H7 (cell line): ENCODE results near the gene SUSD4. TPM values are rescaled to one million over a fixed set of nuclear protein-coding genes. Genes with fewer than 3 reads are reported as not detected.

Experiments
- DNase-seq: peaks from one replicate; pipeline ENCODE4 v3.0.0; 2012
- H3K27me3 ChIP-seq: 2 replicates; pipeline ENCODE4 v1.6.0; 2011; ENCODE audit warnings: mild to moderate bottlenecking, low read length; ENCODE audit not compliant: control insufficient read depth, insufficient read depth
- H3K36me3 ChIP-seq: replicated peaks from 2 replicates; pipeline ENCODE4 v1.5.1; 2011; ENCODE audit warnings: low read length; ENCODE audit not compliant: control insufficient read depth, insufficient read depth
- H3K4me3 ChIP-seq: 2 replicates; pipeline ENCODE4 v1.5.1; 2011; ENCODE audit warnings: low read depth, mild to moderate bottlenecking, control low read depth, low read length, moderate library complexity; ENCODE audit not compliant: insufficient read depth
- total RNA-seq: library from RNA; depleted of rRNA; stranded (reverse); fragments of >200 nt; shearing (Covaris generic); gene quantifications from 2 replicates; pipeline ENCODE4 v1.2.3, GENCODE V29; 2014

Gene SUSD4
- total RNA-seq, 1 experiment from 2014 or later: 4.1 TPM

GRCh38 chr1:223329252-223329651 is 34.7 kb downstream of the SUSD4 start:
- H3K27me3 ChIP-seq: no peaks in the 10 kb centered on the region; the same call in 1 of the 2 replicates
- no peak overlapping the region for H3K4me3 ChIP-seq
- H3K36me3 ChIP-seq: no peaks in the 10 kb centered on the region
- DNase-seq: no peak

GRCh38 chr1:223328566-223328965 is 35.4 kb downstream of the SUSD4 start:
- no peaks in the 10 kb centered on the region; the same call in 1 of the 2 replicates for H3K27me3 ChIP-seq
- no peaks in the 10 kb centered on the region for H3K36me3 ChIP-seq
- H3K4me3 ChIP-seq: no peak overlapping the region
- no peak for DNase-seq

DNA sequence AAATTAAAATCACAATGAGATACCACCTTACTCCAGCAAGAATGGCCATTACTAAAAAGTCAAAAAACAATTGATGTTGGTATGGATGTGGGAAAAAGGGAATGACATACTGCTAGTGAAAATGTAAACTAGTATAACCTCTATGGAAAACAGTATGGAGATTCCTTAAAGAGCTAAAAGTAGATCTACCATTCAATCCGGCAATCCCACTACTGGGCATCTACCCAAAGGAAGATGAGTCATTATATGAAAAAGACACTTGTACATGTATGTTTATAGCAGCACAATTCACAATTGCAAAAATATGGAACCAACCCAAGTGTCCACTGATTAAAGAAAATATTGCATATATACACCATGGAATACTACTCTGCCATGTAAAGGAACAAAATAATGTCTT is 37.2 kb downstream of the SUSD4 start:
- no peak for DNase-seq
- Histone ChIP-seq H3K36me3 (no peaks in the 10 kb centered on the region), H3K27me3 (peaks cover 2% of the 10 kb centered on the region; the same call in 1 of the 2 replicates), H3K4me3 (no peak overlapping the region)

DNA sequence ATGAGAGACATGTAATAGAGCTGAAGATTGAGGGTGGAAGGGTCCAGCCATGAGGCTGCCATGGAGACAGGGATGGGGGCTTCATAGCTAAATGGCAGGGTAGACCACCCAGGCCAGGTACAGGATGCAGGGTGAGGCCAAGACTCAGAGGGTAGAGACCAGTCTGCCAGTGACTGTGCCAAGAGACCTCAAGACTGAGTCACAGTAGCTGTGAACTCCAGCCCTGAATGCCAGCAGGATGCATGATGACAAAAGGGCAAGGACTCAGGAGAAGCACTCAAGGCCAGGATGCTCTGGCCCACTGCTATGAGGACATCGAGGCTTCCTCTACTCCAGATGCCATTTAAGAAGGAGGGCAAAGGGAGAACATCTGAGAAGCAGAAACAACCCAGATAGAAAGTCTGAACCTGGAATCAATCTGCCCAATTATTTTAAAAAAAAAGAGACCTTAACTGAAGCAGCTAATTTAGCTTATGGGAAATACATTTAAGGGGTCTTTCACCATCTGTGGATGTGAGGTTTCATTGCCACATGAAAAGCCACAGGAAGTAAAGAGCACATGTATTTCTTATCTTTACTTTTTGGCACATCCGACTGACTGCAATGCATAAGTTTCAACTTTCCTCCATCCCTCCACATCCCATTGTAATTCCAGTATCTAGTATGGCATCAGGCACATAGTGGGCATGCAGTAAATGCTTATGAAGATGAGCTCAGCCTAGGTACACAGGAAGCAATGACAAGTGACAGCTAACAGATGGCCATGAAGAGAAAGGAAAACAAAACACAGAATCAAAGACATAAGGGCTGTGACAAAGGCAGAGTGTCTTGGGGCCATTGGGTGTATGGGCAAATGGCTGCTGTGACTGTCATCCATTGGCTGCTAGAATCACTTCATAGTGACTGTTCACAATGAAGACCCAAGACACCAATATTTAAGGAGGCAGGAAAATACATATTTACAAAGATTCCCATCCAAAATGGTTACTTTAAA is 40.2 kb downstream of the SUSD4 start:
- Histone ChIP-seq H3K36me3 (no peaks in the 10 kb centered on the region), H3K4me3 (no peak overlapping the region), H3K27me3 (peaks cover 2% of the 10 kb centered on the region; the same call in 1 of the 2 replicates)
- DNase-seq: no peak

GRCh38 chr1:223322868-223323267 is 41.1 kb downstream of the SUSD4 start:
- Histone ChIP-seq H3K4me3 (no peak overlapping the region), H3K36me3 (no peaks in the 10 kb centered on the region), H3K27me3 (peaks cover 2% of the 10 kb centered on the region; the same call in 1 of the 2 replicates)
- no peak for DNase-seq

GRCh38 chr1:223320959-223321358 is 43.0 kb downstream of the SUSD4 start:
- Histone ChIP-seq H3K27me3 (peaks cover 2% of the 10 kb centered on the region; the same call in 1 of the 2 replicates), H3K4me3 (no peak overlapping the region), H3K36me3 (no peaks in the 10 kb centered on the region)
- no peak for DNase-seq

DNA sequence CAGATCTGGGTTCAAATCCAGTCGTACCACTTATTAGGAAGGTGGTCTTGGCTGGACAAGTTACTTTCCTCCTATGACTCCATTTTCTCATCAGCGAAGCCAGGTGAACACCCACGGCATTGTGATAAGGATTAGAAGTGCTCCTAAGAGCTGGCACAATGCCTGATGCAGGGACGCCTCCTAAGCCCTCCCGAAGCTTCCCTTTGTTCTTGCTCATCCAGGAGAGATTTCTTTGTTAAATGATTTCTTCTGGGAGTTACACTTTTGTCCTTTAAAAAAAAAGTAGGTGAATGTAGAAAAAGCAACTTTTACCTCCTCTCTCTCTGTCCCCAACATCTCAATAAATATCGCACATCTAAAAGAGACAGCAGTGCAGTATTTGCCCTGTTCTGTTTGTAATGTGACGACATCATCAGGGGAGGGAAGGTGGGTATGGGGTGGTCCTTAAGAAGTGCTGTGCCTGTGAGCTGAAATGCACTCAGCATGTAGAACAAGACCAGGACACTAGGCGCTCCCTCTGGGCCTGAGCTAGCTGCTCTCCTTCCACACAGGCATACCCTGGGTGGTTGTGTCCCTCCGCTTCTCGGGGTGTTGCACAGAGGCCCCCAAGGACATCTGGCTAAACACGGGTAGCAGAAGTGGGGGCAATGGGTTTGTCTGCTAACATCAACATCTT is 43.9 kb downstream of the SUSD4 start:
- DNase-seq: peak; percentile 39
- peaks cover 2% of the 10 kb centered on the region; the same call in 1 of the 2 replicates for H3K27me3 ChIP-seq
- H3K4me3 ChIP-seq: no peak overlapping the region
- no peaks in the 10 kb centered on the region for H3K36me3 ChIP-seq

DNA sequence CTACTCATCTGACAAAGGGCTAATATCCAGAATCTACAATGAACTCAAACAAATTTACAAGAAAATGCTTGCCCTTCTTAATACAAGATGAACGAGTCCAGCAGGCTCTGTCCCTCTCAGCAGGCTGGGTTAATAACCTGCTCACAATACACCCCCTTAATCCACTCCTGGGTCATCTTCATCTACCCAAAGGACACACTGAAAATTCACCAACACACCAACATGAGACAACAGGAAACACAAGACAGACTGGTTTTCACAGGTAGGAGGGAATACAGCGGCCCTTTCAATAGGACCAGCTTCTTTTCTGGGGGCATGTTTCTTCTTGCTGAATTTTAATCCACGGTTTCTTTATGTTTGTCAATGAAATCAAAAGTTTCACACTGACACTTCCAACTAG is 44.6 kb downstream of the SUSD4 start:
- no peak for DNase-seq
- H3K36me3 ChIP-seq: no peaks in the 10 kb centered on the region
- H3K4me3 ChIP-seq: no peak overlapping the region
- H3K27me3 ChIP-seq: peaks cover 2% of the 10 kb centered on the region; the same call in 1 of the 2 replicates

GRCh38 chr1:223316082-223316481 is 47.9 kb downstream of the SUSD4 start:
- no peak for DNase-seq
- H3K36me3 ChIP-seq: no peaks in the 10 kb centered on the region
- no peak overlapping the region for H3K4me3 ChIP-seq
- H3K27me3 ChIP-seq: no peaks in the 10 kb centered on the region

- no peaks in the 10 kb centered on the region for H3K27me3 ChIP-seq
- DNase-seq: no peak
- no peaks in the 10 kb centered on the region for H3K36me3 ChIP-seq
- H3K4me3 ChIP-seq: no peak overlapping the region
Observed at GRCh38 chr1:223315665-223316064, 48.3 kb downstream of the SUSD4 start.

DNA sequence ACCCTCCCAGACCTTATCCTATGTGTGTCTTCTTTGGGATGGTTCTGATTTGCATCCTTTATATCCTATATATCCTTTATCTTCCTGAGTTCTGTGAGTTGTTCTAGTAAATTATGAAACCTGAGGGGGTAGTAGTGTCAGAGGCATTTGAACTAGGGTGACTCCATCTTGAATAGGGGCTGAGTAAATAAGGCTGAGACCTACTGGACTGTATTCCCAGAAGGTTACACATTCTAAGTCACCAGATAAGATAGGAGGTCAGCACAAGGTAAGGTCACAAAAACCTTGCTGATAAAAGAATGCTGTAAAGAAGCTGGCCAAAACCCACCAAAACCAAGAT is 50.6 kb downstream of the SUSD4 start:
- Histone ChIP-seq H3K4me3 (no peak overlapping the region), H3K27me3 (no peaks in the 10 kb centered on the region), H3K36me3 (no peaks in the 10 kb centered on the region)
- DNase-seq: no peak

DNA sequence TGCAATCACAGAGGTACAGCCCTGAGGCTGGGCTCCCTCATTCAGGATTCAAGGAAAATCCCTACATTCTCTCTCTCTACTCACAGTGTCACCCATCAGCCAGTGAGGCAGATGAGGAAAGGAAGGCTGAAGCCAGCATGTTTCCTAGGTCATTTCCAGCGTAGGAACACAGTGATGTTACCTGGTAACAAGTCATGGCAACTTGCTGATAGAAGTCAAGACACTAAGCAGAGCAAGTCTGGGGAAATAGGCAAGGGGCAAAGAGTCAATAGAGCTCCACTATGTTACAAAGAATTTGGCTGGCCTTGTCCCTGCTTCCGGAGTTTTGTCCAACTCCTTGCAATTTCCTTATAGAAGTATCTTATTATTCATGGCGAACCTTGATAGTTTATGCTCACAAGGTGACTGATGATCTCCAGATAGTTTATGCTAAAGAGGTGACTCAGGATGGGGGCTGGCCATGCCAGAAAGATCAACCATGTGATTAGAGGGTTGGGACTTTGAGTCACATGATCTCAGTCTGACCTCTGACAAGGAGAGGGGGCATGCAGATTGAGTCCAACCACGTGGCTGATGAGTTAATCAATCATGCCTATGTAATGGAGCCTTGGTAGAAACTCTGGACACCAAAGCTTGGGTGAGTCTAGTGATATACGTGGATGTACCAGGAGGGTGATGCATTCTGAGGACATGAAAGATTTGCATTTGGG is 51.1 kb downstream of the SUSD4 start:
- Histone ChIP-seq H3K4me3 (no peak overlapping the region), H3K27me3 (no peaks in the 10 kb centered on the region), H3K36me3 (no peaks in the 10 kb centered on the region)
- no peak for DNase-seq

DNA sequence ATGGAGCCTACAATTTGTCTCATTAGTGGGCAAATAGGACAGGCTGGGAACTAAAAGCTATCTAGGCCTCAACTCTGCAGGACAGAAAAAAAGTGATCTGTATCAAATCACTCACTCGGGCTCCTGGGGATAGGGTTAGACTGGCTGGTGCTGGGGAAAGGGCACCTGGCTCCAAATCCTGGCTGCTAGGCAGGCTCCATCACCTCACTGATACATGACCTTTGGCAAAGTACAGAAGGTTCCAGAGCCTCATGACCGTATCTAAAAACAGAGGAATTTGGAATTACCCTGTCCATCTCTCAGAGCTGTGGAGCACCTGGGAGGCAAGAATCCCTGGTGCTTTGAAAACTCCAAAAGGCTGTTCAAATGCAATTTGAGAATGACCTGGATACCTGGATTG is 51.7 kb downstream of the SUSD4 start:
- Histone ChIP-seq H3K4me3 (no peak overlapping the region), H3K27me3 (no peaks in the 10 kb centered on the region), H3K36me3 (no peaks in the 10 kb centered on the region)
- no peak for DNase-seq

GRCh38 chr1:223311826-223312225 is 52.1 kb downstream of the SUSD4 start:
- Histone ChIP-seq H3K36me3 (no peaks in the 10 kb centered on the region), H3K27me3 (no peaks in the 10 kb centered on the region), H3K4me3 (no peak overlapping the region)
- DNase-seq: no peak
